ENCODE data around the gene UBTF. TPM values are rescaled to one million over a fixed set of nuclear protein-coding genes. Genes with fewer than 3 reads are reported as not detected.

UBTF gene
- total and polyA plus RNA-seq, 7 donors: 26.8 to 58.4 (median 48.3) TPM

GRCh38 chr17:44212507-44213402 is 6.7 kb downstream of the UBTF start:
- intact Hi-C loops (cut with DNase I): loop anchor here (5.0 to 10.0 kb wide), 2 partner anchors 135 to 292 kb away; partner anchors contain the start of genes GPATCH8 and GRN
- Histone ChIP-seq H3K27me3 (no peaks in the 10 kb centered on the region), H3K4me3 (no peak overlapping the region), H3K9me3 (no peaks in the 10 kb centered on the region), H3K36me3 (peaks cover 32 to 77% (median 54%) of the 10 kb centered on the region in 4 donors), H3K4me1 (peaks cover 0 to 54% (median 29%) of the 10 kb centered on the region in 4 donors), H3K27ac (no peak overlapping the region)
- WGBS, 2 donors: 82 to 84% methylated on average over 31 of the region's 31 CpGs
- TF ChIP-seq POLR2AphosphoS5 (IDR thresholded peaks at IDR 0.05) (no peak), CTCF (IDR thresholded peaks at IDR 0.05) (no peak), POLR2A (IDR thresholded peaks at IDR 0.05) (no peak), EP300 (IDR thresholded peaks at IDR 0.05) (no peak)
- DNase-seq: no peak

- WGBS, 2 donors: 91 to 92% methylated on average over 30 of the region's 30 CpGs
- Histone ChIP-seq H3K9me3 (no peaks in the 10 kb centered on the region), H3K36me3 (peaks cover 32 to 81% (median 63%) of the 10 kb centered on the region in 4 donors), H3K27ac (peak overlapping the region in 3 of 4 donors; percentile 65 to 74 (median 70)), H3K27me3 (no peaks in the 10 kb centered on the region), H3K4me1 (peaks cover 0 to 43% (median 17%) of the 10 kb centered on the region in 4 donors), H3K4me3 (no peak overlapping the region)
- intact Hi-C loops (cut with DNase I): loop anchor here (5.0 to 10.0 kb wide), 2 partner anchors 136 to 293 kb away; partner anchors contain the start of genes GPATCH8 and GRN
- TF ChIP-seq CTCF (IDR thresholded peaks at IDR 0.05) (no peak), POLR2AphosphoS5 (IDR thresholded peaks at IDR 0.05) (no peak), EP300 (IDR thresholded peaks at IDR 0.05) (no peak), POLR2A (IDR thresholded peaks at IDR 0.05) (no peak)
- DNase-seq: no peak
Observed at GRCh38 chr17:44211281-44212265, 7.9 kb downstream of the UBTF start.

GRCh38 chr17:44210342-44211192 is 8.9 kb downstream of the UBTF start:
- intact Hi-C loops (cut with DNase I): loop anchor here (1.0 to 10.0 kb wide), 3 partner anchors 121 to 294 kb away; partner anchors contain the start of genes GPATCH8 and GRN
- Histone ChIP-seq H3K4me3 (peak overlapping the region in 2 of 4 donors; percentile 1 to 21), H3K27me3 (no peaks in the 10 kb centered on the region), H3K27ac (peak overlapping the region; percentile 65 to 74 (median 70)), H3K4me1 (peaks cover 0 to 38% (median 15%) of the 10 kb centered on the region in 4 donors), H3K9me3 (no peaks in the 10 kb centered on the region), H3K36me3 (peaks cover 22 to 72% (median 56%) of the 10 kb centered on the region in 4 donors)
- 29 to 30% methylated on average over 64 of the region's 64 CpGs for WGBS, 2 donors
- TF ChIP-seq CTCF (IDR thresholded peaks at IDR 0.05): peak; percentile 95 to 99 (median 98)
- TF ChIP-seq POLR2A (IDR thresholded peaks at IDR 0.05): no peak
- TF ChIP-seq POLR2AphosphoS5 (IDR thresholded peaks at IDR 0.05): peak in 3 of 4 donors; percentile 54 to 69 (median 55)
- DNase-seq: peak; percentile 96
